ENCODE measurements around the gene WDR93. TPM values are rescaled to one million over a fixed set of nuclear protein-coding genes. Genes with fewer than 3 reads are reported as not detected.

The WDR93 gene
- total and polyA plus RNA-seq, 10 donors, result 0.09 to 0.11 TPM; not detected in 8

- 57 to 64% (median 63%) methylated on average over 7 of the region's 7 CpGs for WGBS, 5 donors
- Histone ChIP-seq H3K4me3 (no peak overlapping the region), H3K9me3 (no peaks in the 10 kb centered on the region), H3K27me3 (replicated peaks in 1 of 7) (peaks cover 0 to 64% (median 16%) of the 10 kb centered on the region in 7 donors), H3K27ac (no peak overlapping the region), H3K36me3 (no peaks in the 10 kb centered on the region), H3K4me1 (peaks cover 5 to 17% (median 15%) of the 10 kb centered on the region in 6 donors)
- no peak for DNase-seq
- intact Hi-C loops (cut with DNase I; ENCODE audit: low total_unique reads), result no loop called here
- TF ChIP-seq POLR2AphosphoS5 (IDR thresholded peaks at IDR 0.05) (no peak), POLR2A (IDR thresholded peaks at IDR 0.05) (no peak)
- TF ChIP-seq, protein P1, sequence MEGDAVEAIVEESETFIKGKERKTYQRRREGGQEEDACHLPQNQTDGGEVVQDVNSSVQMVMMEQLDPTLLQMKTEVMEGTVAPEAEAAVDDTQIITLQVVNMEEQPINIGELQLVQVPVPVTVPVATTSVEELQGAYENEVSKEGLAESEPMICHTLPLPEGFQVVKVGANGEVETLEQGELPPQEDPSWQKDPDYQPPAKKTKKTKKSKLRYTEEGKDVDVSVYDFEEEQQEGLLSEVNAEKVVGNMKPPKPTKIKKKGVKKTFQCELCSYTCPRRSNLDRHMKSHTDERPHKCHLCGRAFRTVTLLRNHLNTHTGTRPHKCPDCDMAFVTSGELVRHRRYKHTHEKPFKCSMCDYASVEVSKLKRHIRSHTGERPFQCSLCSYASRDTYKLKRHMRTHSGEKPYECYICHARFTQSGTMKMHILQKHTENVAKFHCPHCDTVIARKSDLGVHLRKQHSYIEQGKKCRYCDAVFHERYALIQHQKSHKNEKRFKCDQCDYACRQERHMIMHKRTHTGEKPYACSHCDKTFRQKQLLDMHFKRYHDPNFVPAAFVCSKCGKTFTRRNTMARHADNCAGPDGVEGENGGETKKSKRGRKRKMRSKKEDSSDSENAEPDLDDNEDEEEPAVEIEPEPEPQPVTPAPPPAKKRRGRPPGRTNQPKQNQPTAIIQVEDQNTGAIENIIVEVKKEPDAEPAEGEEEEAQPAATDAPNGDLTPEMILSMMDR (IDR thresholded peaks at IDR 0.05 in 8 of 11, conservative IDR thresholded peaks at IDR 0.05 in 3 of 11), result no peak
Measured at GRCh38 chr15:89656116-89656815, 34.3 kb upstream of the WDR93 start.

GRCh38 chr15:89657686-89658200 lies 32.9 kb upstream of the WDR93 start:
- Histone ChIP-seq H3K4me1 (peaks cover 5 to 17% (median 15%) of the 10 kb centered on the region in 6 donors), H3K9me3 (no peaks in the 10 kb centered on the region), H3K27me3 (replicated peaks in 1 of 7) (peaks cover 0 to 57% (median 16%) of the 10 kb centered on the region in 7 donors), H3K27ac (no peak overlapping the region), H3K36me3 (no peaks in the 10 kb centered on the region), H3K4me3 (no peak overlapping the region)
- no peak for DNase-seq
- intact Hi-C loops (cut with DNase I; ENCODE audit: low total_unique reads), result no loop called here
- TF ChIP-seq POLR2AphosphoS5 (IDR thresholded peaks at IDR 0.05) (no peak), POLR2A (IDR thresholded peaks at IDR 0.05) (no peak)
- TF ChIP-seq, protein P1 (IDR thresholded peaks at IDR 0.05 in 8 of 11, conservative IDR thresholded peaks at IDR 0.05 in 3 of 11), result no peak
- WGBS, 5 donors, result 82 to 93% (median 84%) methylated on average over 5 of the region's 5 CpGs

DNA sequence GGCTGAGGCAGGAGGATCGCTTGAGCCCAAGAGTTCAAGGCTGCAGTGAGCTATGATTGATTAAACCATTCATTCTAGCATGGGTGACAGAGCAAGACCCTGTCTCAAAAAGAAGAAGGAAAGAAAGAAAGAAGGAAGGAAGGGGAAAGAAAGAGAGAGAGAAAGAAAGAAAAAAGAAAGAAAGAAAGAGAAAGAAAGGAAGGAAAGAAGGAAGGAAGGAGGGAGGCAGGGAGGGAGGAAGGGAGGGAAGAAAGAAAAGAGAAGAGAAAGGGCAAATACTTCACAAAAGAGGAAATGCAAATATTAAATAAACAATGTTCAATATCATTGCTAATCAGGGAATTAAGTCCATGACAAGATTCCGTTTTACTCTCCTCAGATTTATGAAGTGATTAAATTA lies 31.3 kb upstream of the WDR93 start:
- intact Hi-C loops (cut with DNase I; ENCODE audit: low total_unique reads), result no loop called here

GRCh38 chr15:89660556-89660955 lies 30.1 kb upstream of the WDR93 start:
- 84 to 97% (median 89%) methylated on average over 2 of the region's 2 CpGs for WGBS, 5 donors
- intact Hi-C loops (cut with DNase I; ENCODE audit: low total_unique reads), result no loop called here
- no peak for DNase-seq

More for the DNA sequence above, 31.3 kb upstream of the WDR93 start:
- peaks cover 0 to 47% (median 16%) of the 10 kb centered on the region in 7 donors for H3K27me3 ChIP-seq (replicated peaks in 1 of 7)
- no peaks in the 10 kb centered on the region for H3K36me3 ChIP-seq
- no peak overlapping the region for H3K4me3 ChIP-seq
- no peak overlapping the region for H3K27ac ChIP-seq
- H3K4me1 ChIP-seq, result peaks cover 5 to 16% (median 14%) of the 10 kb centered on the region in 6 donors
- H3K9me3 ChIP-seq, result no peaks in the 10 kb centered on the region
- no peak for TF ChIP-seq POLR2AphosphoS5 (IDR thresholded peaks at IDR 0.05)
- TF ChIP-seq POLR2A (IDR thresholded peaks at IDR 0.05), result no peak
- TF ChIP-seq, protein P1 (IDR thresholded peaks at IDR 0.05 in 8 of 11, conservative IDR thresholded peaks at IDR 0.05 in 3 of 11), result no peak
- 84 to 96% (median 92%) methylated on average over 2 of the region's 2 CpGs for WGBS, 5 donors
- no peak for DNase-seq

More at GRCh38 chr15:89660556-89660955, 30.1 kb upstream of the WDR93 start:
- Histone ChIP-seq H3K27ac (no peak overlapping the region), H3K4me1 (peaks cover 0 to 14% (median 9%) of the 10 kb centered on the region in 6 donors), H3K9me3 (no peaks in the 10 kb centered on the region), H3K27me3 (replicated peaks in 1 of 7) (peaks cover 0 to 47% (median 3%) of the 10 kb centered on the region in 7 donors), H3K4me3 (no peak overlapping the region), H3K36me3 (no peaks in the 10 kb centered on the region)
- TF ChIP-seq, protein P1 (IDR thresholded peaks at IDR 0.05 in 8 of 11, conservative IDR thresholded peaks at IDR 0.05 in 3 of 11), result no peak
- TF ChIP-seq POLR2AphosphoS5 (IDR thresholded peaks at IDR 0.05) (no peak), POLR2A (IDR thresholded peaks at IDR 0.05) (no peak)

Measured in spleen (tissue), 11 donors.